OCI-M2 (cell line): ENCODE measurements around the gene CD48.

Experiments used
- DNase-seq: peaks from one replicate; lab custom pipeline; 2025; ENCODE audit not compliant: unreplicated experiment; lab: John Stamatoyannopoulos, UW

The CD48 gene

GRCh38 chr1:160680399-160680798, 31.2 kb downstream of the CD48 start:
- DNase-seq: no peak

- DNase-seq: no peak
Measured at GRCh38 chr1:160679893-160680292, 31.7 kb downstream of the CD48 start.

DNA sequence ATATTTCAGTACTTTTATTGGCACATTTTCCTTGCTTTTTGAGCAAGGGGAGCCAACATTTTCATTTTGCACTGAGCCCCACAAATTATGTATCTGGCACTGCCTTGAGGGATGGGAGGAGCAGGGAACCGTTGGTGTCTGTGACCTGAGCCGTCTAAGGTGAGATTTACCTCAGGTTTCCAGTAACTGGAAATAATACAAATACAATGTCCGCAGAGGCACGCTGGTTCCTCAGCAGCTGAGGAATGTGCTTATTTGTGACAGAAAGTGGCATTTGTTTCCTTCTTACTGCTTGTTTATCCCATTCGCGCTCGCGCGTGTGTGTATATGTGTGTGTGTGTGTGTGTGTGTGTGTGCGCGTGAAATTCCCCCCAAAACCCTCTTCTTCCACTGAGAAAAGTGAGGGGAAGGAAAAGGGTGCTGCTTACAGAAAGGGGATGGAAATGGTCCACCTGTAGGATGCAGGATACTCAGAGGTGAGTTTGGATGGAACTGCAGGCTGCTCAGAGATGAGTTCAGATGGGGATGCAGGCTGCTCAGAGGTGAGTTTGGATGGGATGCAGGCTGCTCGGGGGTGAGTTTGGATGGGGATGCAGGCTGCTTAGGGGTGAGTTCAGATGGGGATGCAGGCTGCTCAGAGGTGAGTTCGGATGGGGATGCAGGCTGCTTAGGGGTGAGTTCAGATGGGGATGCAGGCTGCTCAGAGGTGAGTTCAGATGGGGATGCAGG, 34.6 kb downstream of the CD48 start:
- DNase-seq: no peak

DNA sequence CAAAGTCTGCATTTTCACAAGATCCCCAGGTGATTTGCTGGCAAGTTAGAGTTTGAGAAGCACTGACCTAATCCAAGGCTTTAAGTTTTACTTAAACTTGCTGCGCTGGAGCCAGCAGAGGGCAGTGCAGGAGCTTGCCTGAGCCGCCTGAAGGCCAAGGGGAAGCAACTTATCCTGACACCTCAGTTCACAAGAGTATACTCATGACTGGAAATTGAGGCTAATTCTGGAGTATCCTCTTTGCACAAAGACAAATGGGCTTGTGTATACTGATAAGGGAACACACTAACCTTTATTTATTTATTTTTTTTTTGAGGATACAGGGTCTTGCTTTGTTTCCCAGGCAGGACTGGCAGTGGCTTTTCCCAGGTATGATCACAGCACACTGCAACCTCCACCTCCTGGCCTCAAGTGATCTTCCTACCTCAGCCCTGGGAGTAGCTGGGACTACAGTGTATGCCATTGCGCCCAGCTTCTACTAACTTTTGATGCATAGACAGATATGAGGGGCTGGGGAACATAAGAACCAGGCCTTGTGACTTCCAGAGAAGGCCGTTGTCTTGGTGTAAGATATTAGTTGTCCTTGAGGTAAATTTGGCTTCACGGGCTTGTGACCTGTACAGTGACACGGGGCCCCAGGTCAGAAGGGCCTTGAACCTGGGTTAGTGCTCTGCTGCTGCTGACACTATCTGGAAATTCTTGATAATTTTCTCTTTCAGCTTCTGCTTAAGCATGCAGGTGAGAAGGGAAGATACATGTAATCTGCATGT, 35.8 kb downstream of the CD48 start:
- no peak for DNase-seq

GRCh38 chr1:160674415-160674814, 37.2 kb downstream of the CD48 start:
- no peak for DNase-seq

DNA sequence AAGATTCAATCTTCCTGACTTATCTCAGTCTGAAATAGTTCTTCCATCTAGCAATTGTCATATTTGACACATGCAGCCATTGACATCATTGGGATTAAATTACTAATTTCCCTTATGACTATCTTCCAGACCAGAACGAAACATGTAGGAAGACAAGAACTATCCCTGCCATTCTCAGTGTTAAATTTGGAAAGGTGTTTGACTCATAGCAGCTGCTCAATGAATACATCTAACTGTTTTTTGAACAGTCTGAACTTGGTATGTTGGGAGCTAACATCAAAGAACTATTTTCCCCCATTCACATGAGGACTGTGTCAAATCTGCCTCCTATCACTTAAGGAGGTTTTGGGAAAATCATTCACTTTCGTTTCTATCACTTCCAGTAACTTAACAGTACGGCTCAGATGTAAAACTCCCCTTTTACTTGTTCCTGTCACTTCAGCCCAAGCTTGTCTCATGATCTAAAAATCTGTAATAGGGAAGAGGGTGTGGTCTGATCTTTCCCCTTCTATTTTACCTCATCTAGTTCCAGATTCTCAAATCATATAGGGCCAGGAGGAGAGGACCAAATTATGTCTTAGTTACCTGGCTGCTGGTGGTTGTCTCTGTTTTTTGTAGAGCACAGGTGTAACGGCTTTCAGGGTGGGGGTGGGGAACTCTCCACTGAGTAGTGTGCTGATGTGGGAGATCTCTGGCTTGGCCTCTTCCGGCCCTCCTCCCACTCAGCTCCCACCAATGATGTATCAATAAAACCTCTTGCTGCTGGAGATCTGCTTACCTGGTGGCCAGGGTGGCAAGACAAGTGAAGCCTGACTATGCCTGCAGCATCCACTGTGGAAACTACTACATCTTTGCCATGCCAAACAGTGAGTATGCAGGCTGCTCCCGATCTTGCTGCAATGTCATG, 38.6 kb downstream of the CD48 start:
- DNase-seq: no peak

DNA sequence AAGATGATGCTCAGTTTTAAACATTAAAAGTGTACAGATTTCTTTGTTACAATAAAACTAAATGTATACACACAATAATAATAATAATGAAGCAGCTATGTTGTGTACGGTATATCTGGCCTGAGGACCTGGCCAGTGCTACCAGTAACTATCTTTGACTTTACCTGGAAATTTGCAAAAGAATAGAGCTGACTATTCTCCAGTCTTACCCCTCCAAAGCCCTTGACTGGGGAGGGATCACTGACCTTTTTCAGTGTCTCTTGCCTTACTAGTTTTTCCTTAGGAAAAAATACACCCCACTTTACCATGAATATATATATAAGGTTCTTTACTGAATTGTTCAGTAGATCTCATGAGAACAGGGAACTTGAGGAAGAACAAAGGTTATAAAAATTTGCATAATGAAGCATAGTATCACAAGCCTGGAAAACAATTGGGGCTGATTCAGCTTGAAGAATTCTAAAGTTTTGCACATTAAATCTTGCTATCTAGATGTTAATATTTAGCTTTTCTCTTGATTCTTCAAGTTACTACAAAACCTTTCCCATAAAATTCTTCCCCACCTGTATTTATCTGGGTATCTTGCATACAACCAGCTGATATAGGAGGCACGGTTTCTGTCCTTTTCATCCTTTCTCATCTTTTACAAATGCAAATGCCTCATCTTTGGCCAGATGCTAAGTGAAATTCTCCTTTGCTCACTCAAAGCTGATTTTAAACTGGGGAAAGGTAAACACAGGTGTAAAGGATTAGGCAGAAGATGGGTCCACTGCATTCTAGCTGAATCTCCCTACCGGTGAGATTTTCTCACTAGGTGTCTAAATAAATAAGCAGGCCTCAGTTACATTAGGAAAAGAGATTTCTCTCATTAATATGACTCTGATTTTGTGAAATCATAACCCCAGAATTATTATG, 39.8 kb downstream of the CD48 start:
- no peak for DNase-seq

GRCh38 chr1:160670701-160671100, 40.9 kb downstream of the CD48 start:
- DNase-seq: no peak

DNA sequence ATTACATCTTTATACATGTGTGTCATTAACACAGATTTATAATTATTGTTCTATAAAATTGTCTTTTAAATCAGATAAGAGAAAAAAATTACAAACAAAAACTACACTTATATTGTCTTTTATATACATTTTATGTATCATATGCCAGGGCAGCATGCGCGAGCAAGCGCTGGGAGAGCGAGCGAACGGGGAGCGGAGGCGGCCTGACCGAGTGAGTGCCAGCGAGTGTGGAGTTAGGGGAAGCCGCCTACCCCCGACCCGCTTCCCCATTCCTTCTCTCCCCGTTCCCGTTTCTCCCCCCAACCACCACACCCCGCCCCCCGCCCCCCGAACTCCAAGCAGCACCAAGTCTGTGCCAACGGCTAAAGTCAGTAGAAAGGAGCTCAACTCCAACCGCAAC, 41.8 kb downstream of the CD48 start:
- no peak for DNase-seq

DNA sequence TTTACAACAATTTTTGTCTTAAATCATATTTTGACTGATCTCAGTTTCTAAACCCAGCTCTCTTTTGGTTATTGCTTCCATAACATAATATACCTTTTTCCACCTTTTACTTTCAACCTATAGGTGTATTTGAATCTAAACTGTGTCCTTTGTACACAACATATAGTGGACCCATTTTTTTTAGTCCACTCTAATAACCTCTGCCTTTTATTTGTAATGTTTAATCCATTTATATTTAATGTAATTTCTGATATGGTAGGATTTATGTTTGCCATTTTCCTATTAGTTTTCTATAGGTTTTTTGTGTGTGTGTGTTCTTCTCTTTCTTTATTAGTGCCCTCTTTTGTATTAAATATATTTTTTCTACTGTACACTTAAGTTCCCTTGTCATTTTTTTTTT, 42.3 kb downstream of the CD48 start:
- no peak for DNase-seq

DNA sequence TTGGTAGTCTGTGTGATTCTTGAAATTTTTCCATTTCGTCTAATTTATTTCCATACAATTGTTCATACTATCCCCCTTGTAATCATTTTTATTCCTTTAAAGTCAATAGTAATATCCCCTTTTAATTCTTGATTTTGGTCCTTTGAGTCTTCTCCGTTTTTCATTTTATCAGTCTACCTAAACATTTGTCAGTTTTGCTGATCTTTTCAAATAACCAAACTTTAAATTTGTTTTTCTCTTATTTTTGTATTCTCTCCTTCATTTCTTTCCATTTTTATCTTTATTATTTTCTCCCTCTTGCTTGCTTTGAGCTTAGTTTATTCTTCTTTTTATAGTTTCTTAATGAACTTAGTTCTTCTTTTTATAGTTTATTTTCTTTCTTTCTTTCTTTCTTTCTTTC, 43.7 kb downstream of the CD48 start:
- no peak for DNase-seq

GRCh38 chr1:160666079-160666442, 45.6 kb downstream of the CD48 start:
- DNase-seq: no peak

DNA sequence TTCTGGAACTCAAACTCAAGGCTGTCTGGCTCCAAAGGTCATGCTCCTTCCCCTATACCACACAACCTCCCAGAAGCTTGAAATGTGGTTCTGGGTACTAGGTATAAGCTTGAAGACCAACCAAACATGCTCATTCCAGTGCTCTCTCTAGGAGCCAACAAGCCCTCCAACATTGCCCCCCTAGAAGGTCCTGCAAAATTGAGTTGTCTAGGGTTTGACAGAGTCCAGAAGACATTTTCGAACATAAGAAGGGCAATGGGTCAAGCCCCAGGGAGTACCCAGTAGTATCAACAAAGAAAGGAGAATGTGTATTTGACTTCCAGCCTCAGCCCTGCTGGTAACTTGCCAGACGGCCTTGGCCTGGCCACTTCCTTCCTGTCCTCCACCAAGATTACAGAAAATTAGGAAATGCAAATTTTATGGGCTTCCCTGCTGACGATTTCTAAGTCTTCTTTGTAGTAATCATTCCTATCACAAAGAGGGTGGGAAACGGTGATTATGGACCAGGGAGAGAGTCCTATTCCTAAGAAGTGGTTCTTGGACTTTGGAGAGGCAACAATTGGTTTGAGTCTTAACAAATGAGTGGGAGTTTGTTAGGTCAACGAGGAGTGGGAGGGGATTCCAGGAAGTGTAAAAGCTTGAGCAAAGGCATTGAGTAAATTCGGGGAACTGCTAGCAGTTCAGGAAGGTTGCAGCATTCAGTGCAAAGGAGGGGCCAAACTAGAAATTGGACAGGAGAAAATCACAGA, 46.1 kb downstream of the CD48 start:
- no peak for DNase-seq

- DNase-seq: no peak
Measured at GRCh38 chr1:160664573-160665051, 47.0 kb downstream of the CD48 start.

DNA sequence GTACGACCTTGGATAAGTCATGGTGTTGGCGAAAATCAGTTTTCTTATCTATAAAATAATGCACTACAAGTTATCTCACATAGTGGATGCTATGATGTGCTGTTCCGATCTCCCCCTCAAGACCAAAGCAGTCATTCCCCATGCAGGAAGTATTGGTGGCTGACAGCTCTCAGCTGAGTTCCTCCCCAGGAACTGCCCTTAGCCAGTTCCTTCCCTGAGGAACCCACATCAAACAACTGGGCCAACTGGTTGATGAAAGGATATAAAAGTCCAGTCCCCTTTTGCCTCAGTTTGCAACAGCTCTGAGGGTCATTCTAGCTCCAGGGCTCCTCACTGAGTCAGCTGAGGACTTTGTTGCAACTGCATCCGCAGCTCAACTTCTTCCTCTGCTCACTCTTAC, 48.7 kb downstream of the CD48 start:
- DNase-seq: no peak

DNA sequence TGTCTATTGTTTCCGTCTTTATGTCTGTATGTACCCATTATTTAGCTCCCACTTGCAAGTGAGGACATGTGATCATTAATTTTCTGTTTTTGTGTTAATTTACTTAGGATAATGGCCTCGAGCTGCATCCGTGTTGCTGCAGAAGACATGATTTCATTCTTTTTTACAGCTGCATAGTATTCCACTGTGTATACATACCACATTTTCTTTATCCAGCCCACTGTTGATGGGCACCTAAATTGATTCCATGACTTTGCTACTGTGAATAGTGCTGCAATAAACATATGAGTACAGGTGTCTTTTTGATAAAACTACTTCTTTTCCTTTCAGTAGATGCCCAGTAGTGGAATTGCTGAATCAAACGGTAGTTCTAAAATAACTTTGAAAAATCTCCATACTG, 52.1 kb downstream of the CD48 start:
- no peak for DNase-seq

- DNase-seq: no peak
Measured at GRCh38 chr1:160658814-160659193, 52.8 kb downstream of the CD48 start.

DNA sequence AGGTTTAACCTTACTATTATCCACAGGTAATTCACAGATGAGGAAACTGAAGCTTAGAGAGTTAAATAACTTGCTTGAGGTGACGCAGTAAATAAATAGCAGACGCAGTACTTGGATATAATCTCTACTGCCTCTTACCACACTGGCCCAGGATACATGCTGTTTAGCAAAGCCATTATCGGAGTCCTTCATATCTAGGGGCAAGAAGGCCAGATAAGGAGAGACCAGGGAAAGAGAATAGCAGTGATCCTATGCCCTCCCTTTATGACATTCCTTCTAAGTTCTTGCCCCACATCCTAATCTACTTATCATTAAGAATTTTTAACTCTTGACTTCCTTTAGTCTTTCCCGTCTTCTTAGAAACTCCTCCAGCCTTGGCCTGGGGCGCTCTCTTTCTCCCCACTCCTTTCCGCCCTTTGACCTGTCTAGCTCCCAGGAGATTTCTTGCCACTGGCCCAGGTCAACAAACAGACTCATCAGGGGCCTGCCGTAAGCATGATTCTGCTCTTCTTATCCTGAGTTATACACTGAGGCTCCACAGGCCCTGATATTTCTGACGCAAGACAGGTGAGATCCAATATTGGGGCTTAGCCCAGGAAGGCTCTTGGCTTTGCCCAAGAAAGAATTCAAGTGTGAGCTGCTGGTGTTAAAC, 53.3 kb downstream of the CD48 start:
- DNase-seq: no peak

- no peak for DNase-seq
Measured at GRCh38 chr1:160657250-160657781, 54.3 kb downstream of the CD48 start.
